GM18907 (cell line): ENCODE results near the gene BCL2.
"Not testable (repeated sequence)": the region's sequence is repeated elsewhere in the genome, so short reads cannot be mapped to it uniquely, and the experiment has no call there.

Source experiments
- ATAC-seq: cut with Tn5 transposase; IDR thresholded peaks from one replicate; pipeline ENCODE4 v1.9.1; 2021; ENCODE audit warnings: mild to moderate bottlenecking, moderate library complexity; ENCODE audit not compliant: unreplicated experiment

Gene BCL2

GRCh38 chr18:63206433-63207142 lies 113.0 kb downstream of the BCL2 start:
- ATAC-seq: peak; percentile 6

DNA sequence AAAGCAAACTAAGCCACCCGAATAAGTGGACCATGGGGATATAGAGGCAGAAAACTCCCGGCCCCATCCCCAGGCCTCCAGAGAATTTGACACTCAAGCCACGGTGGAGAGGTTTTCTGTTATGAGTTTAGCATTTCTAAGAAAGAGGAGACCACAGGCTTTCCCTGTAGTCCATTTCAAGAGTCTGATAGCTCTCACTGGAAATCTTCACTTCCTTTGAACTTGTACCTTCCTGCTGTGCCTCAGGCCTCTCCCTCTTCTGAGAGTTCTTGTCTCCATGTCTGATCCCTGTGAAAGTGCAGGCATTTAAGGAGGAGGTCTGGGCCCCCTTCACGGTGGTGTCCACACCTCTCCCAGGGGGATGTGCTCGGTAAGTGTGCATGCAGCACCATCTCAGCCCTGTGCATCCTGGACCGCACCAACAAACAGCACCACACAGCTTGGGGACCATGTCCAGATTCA lies 113.7 kb downstream of the BCL2 start:
- no peak for ATAC-seq

GRCh38 chr18:63203497-63203896 lies 116.1 kb downstream of the BCL2 start:
- no peak for ATAC-seq

GRCh38 chr18:63202828-63203227 lies 116.7 kb downstream of the BCL2 start:
- no peak for ATAC-seq

- not testable (repeated sequence) for ATAC-seq
Observed at GRCh38 chr18:63201456-63201855, 118.1 kb downstream of the BCL2 start.

GRCh38 chr18:63199743-63200241 lies 119.8 kb downstream of the BCL2 start:
- no peak for ATAC-seq

DNA sequence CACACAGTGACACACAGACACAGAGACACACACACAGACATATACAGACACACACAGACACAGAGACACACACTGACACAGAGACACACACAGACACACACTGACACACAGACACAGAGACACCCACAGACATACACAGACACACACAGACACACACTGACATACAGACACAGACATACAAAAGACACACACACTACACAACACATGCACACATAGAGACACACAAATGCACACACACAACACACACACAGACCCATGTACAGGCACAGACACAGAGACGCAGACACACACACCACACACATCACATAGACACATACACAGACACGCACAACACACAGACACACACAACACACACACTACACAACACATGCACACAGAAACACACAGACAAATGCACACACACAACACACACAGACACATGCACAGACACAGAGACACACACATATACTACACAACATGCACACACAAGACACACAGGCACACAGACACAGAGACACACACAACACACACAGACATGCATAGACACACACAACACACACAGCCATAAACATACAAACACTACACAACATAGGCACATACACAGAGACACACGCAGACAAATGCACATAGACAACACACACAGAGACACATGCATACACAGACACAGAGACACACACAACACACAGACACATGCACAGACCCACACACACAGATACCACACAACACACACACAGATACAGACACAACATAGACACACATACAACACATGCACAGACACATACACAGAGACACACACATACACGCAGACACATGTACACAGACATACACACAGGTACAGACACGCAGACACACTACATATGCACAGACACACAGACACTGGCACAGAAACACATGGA lies 120.5 kb downstream of the BCL2 start:
- ATAC-seq: no peak

GRCh38 chr18:63198098-63198760 lies 121.3 kb downstream of the BCL2 start:
- no peak for ATAC-seq

DNA sequence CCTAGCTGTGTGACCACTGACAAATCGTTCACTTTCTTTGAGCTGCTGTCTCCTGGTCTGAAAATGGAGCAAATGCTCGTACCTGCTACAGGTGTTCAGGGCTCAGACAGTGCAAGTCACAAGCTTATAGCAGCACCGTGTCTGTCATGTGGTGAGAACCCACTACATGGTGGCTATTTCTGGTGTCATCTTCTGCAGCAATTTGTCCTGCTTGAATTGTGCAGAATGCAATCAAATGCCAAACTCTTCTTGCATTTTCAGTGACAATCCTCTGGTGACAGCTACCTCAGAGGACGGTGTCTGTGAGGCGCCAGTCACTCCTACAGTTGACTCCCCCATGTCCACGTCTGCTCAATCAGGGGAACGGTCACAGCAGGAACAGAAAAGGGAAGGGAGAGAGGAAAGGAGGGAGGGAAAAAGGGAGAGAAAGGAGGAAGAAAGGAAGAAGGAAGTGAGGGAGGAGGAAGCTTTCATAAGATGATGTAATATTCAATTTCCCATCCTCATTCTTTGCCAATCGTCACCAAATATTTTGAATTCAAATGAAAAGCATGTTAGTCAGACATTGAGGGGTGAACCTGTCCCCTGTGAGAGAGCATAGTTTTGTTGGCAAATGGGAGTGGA lies 122.2 kb downstream of the BCL2 start:
- no peak for ATAC-seq

GRCh38 chr18:63195326-63196159 lies 124.0 kb downstream of the BCL2 start:
- ATAC-seq: no peak

DNA sequence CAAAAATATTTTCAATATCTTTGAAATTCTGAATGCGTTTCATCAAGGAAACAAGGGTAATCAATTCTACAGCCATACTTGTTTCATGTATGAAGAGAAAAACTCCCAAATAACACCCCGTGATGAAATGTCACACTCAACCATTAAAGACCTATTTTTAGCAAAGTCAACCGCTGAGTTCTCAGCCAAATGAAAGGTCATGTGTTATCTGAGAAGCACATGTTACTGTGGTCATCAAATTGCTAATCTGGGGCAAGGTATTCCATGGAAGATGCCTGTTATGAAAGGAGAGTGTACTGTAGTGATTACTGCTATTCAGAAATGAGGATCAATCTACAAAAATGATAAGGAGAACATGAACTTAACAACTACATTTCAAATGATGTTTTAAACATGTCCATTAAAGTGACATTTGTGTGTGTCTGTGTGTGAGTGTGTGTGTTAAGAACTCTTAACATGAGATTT lies 126.7 kb downstream of the BCL2 start:
- ATAC-seq: peak; percentile 62

GRCh38 chr18:63192126-63192884 lies 127.3 kb downstream of the BCL2 start:
- peak; percentile 49 for ATAC-seq

DNA sequence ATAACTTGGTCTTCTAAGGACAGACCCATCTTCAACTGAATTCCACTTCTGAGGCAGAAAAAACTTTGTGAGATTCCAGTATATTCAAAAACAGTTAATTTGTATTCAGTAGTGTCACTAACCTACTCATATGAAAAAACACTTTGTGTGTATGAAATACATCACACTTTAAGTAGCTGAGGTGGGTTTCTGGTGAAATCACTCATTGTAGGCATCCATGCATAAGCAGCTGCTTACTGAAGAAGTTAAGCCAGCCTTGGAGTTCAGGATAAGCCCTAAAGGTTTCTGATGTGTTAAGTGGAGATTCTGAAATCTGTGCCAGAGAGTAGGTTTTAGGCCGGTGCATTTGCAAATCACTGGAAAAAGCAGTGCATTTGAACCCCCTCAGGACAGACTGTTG lies 128.2 kb downstream of the BCL2 start:
- no peak for ATAC-seq

DNA sequence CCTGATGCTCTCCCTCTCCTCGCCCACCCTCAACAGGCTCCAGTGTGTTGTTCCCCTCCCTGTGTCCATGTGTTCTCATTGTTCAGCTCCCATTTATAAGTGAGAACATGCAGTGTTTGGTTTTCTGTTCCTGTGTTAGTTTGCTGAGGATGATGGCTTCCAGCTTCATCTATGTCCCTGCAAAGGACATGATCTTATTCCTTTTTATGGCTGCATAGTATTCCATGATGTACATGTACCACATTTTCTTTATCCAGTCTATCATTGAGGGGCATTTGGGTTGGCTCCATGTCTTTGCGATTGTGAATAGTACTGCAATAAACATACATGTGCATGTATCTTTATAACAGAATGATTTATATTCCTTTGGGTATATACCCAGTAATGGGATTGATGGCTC lies 128.7 kb downstream of the BCL2 start:
- not testable (repeated sequence) for ATAC-seq

DNA sequence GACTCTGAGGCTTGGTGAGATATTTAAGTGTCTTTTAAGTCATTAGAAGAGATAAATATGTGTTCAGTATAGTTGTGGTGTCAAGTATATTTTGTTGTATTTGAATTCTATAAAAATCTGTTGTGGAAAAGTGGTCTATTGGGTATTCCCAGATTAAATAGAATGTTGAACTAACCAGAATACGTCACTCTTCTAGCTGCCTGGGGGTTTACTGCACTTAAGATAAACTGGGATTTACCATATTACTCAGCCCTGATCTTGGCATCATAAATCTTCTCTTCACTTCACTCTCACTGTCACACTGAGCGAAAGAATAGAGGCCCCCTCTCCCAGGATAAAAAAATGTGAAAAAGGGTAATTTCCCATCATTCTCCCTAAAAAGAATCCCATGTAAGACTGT lies 129.8 kb downstream of the BCL2 start:
- no peak for ATAC-seq

- ATAC-seq: no peak
Observed at GRCh38 chr18:63189041-63189440, 130.5 kb downstream of the BCL2 start.

DNA sequence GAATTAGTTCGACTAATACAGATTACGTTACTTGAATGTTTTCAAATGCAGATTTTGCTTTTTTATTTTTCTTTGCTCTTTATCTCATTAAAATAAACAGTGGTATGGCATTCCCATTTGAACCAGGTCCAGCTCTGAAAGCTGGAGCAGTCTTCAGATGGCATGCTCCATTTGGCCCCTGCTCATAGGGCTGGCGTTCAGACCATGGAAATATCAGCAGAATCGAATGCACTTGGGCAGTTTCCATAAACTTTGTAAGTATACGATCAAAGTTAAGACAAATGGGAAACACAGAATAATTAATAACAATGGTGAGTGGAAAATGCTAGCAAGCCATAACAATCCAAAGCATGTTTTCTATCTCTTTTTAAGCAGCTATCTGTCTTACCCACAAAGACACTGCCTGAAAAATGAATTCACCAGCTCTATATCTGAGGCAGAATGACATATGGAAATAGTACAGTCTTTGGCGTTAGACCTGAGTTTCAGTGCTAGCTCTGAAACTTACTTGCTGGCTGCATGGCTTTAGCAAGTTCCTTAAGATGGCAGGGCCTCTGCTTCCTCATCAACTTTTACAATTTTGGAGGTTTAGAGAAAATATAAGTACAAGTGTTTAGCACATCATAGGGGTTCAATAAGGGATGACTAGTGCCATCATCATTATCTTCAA lies 131.6 kb downstream of the BCL2 start:
- ATAC-seq: no peak

DNA sequence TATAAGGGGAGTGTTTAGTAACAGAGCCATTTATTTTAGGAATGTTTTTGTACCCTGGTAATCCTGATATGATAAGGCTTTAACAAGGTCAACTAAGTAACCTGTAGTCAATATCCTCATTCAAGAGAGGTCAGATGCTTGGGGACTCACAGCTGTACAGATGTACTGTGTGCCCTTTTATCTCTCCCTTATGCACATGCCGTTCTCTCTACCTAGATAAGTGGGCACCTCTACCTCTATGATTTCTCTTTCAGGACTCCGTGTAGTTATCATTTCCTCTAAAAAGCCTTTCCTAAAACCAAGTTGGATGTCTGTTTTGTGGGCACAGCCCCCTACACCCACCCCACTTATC lies 132.4 kb downstream of the BCL2 start:
- no peak for ATAC-seq
